ENCODE data around the gene NACC1.

Gene NACC1

GRCh38 chr19:13083008-13083404 is 35.1 kb upstream of the NACC1 start:
- DNase-seq (no peak), ATAC-seq (no peak)
- peaks cover 8% of the 10 kb centered on the region for H3K4me1 Mint-ChIP-seq
- H3K27me3 Mint-ChIP-seq, result no peaks in the 10 kb centered on the region
- H3K27ac Mint-ChIP-seq, result no peak overlapping the region
- H3K9me3 Mint-ChIP-seq, result no peaks in the 10 kb centered on the region
- no peak overlapping the region for H3K4me3 Mint-ChIP-seq

- ATAC-seq (no peak), DNase-seq (no peak)
- H3K4me3 Mint-ChIP-seq, result no peak overlapping the region
- H3K9me3 Mint-ChIP-seq, result no peaks in the 10 kb centered on the region
- peaks cover 5% of the 10 kb centered on the region for H3K4me1 Mint-ChIP-seq
- no peaks in the 10 kb centered on the region for H3K27me3 Mint-ChIP-seq
- no peak overlapping the region for H3K27ac Mint-ChIP-seq
These were observed 34.4 kb upstream of the NACC1 start for GRCh38 chr19:13083627-13084026.

DNA sequence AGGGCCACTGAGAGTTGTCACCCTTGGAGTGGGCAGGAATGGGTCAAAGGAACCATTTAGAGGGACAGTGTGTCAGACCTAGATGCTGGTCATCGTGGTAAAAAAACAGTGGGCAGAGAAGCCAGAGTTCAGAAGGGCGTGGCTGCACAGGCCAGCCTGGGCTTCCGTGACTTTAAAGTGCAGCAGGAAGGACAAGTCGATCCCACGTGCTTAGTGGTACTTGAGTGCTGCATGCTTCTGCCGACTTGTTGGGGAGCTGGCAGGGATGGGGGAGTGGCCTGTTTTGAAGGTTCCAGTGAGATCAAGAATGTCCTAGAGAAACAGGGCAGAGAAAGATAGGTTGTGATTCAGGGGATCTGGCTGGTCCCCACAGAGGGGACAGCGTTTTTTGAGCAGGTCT is 32.4 kb upstream of the NACC1 start:
- Mint-ChIP-seq H3K4me1 (no peaks in the 10 kb centered on the region), H3K9me3 (no peaks in the 10 kb centered on the region), H3K27me3 (no peaks in the 10 kb centered on the region), H3K27ac (no peak overlapping the region), H3K4me3 (no peak overlapping the region)
- no peak for ATAC-seq
- DNase-seq, result no peak

DNA sequence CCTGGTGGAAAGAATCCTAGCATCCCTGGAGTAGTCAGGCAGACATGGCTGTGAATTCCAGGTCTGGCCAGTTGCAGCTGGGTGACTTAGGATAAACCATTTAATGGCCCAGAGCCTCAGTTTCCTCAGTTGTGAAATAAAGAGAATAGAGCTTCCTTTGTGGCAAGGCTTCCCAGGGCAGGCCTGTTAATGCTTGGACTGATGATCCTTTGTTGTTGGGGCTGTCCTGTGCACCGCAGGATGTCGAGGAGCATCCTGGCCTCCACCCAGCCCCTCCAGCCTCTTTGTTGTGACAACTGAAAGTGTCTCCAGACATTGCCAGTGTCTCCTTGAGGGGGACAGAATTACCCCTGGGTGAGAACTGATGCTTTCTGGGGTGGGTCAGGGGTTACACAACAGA is 31.7 kb upstream of the NACC1 start:
- H3K27ac Mint-ChIP-seq, result no peak overlapping the region
- H3K9me3 Mint-ChIP-seq, result no peaks in the 10 kb centered on the region
- DNase-seq, result no peak
- H3K4me3 Mint-ChIP-seq, result no peak overlapping the region
- ATAC-seq, result no peak
- no peaks in the 10 kb centered on the region for H3K27me3 Mint-ChIP-seq
- H3K4me1 Mint-ChIP-seq, result no peaks in the 10 kb centered on the region

GRCh38 chr19:13087295-13087694 is 30.8 kb upstream of the NACC1 start:
- H3K4me1 Mint-ChIP-seq, result no peaks in the 10 kb centered on the region
- DNase-seq (no peak), ATAC-seq (no peak)
- H3K4me3 Mint-ChIP-seq, result no peak overlapping the region
- peak overlapping the region in 1 of 2 donors; percentile 33 for H3K27ac Mint-ChIP-seq
- no peaks in the 10 kb centered on the region for H3K9me3 Mint-ChIP-seq
- H3K27me3 Mint-ChIP-seq, result no peaks in the 10 kb centered on the region

DNA sequence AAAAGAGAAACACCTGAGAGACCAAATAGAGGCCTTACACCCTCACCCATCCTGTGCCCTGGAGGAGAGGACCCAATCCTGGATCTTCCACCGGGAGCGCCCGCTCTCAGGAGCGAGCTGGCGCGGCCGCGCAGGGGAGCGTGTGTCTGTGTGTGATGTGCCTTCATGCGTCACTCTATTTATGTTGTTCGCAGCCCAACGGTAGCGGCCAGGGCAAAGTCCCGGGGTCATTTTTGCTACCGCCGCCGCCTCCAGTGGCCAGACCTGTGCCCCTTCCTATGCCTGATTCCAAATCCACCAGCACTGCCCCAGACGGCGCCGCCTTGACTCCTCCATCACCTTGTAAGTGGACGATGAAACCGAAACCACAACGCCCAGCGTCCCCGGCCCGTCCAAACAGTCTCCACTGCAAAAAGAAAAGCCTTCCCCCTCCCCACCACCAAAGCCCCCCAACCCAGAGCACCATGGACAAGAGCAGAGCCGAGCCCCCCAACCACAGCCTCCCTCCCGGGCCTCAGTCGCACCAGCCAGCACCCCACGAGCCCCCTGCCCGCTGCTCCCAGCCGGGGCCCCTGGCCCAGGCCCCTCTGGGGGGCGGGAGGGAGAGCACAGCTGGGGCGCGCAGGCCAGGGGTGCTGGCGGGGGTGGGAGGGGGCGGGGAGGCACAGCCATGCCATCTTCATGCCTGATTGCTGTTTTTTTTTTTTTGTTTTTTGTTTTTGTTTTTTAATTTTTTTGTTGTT is 30.1 kb upstream of the NACC1 start:
- H3K27me3 Mint-ChIP-seq, result no peaks in the 10 kb centered on the region
- no peaks in the 10 kb centered on the region for H3K4me1 Mint-ChIP-seq
- H3K27ac Mint-ChIP-seq, result peak overlapping the region; percentile 48 to 72
- DNase-seq (no peak), ATAC-seq (peak; percentile 29)
- H3K4me3 Mint-ChIP-seq, result no peak overlapping the region
- no peaks in the 10 kb centered on the region for H3K9me3 Mint-ChIP-seq

GRCh38 chr19:13089139-13089856 is 28.8 kb upstream of the NACC1 start:
- peaks cover 5% of the 10 kb centered on the region for H3K4me1 Mint-ChIP-seq
- H3K27ac Mint-ChIP-seq, result no peak overlapping the region
- DNase-seq, result peak in 1 of 2 donors; percentile 34
- no peaks in the 10 kb centered on the region for H3K9me3 Mint-ChIP-seq
- peaks cover 5% of the 10 kb centered on the region for H3K27me3 Mint-ChIP-seq
- no peak overlapping the region for H3K4me3 Mint-ChIP-seq
- ATAC-seq, result peak; percentile 65

DNA sequence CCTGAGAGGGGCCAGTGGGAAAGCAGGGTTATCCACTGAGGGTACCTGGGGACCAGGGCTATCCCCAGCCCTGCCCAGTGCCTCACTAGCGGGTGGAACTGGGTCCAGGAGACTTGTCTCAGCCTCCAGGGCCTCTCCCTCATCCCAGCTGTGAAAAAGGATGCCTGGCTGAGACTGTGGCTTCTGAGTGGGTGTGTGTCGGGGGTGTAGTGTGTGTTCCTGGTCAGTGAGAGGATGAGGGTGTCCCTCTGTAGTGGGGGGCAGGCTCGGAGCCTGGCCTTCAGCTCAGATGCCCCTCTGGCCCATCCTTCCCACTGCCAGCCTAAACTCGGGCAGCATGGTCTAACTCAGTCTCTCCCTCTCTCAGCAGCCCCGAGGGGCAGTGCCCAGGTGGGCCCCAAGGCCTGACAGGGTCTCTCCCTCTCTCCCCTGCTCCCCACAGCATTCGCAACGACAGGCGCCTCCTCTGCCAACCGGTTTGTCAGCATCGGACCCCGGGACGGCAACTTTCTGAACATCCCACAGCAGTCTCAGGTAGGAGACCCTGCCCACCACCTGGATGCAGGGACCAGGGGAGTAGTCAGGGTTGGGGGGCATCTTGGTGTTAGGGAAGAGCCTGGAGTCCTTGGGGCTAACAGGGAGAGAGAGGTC is 28.1 kb upstream of the NACC1 start:
- ATAC-seq (no peak), DNase-seq (no peak)
- Mint-ChIP-seq H3K27ac (peak overlapping the region in 1 of 2 donors; percentile 73), H3K9me3 (no peaks in the 10 kb centered on the region), H3K4me3 (no peak overlapping the region), H3K4me1 (peaks cover 12% of the 10 kb centered on the region), H3K27me3 (peaks cover 12% of the 10 kb centered on the region)

DNA sequence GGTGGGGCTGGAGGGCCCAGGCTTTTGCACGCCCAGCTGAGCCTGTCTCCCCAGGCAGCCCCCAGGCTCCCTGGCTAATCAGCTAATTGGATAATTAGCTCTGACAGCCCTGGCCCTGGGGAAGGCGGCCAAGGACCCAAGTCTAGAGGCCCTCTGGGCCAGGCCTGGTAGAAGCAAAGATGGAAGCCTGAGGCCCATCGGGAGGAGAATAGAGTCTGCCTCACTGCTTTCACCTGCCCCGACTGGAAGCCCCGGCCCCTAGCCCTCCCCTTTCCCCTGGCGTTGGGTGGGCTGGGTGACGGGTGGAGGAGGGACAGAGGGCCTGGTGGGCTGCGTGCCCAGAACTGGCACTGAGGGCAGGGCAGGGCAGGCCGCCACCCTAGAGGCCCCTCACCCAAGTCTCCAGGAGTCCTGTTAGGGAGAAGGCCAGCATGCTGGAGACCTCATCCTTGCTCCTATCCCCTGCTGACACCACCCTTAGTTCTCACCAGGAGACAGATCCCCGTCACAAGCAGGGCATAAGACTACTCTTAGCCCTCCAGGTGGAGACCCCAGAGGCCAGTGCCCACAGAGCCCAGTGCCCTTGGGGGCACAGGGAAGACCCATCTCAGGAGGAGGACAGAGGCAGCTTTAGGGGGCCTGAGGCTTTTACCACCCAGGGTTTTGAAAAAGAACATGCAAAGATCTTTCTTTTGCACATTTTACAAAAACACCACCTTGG is 27.4 kb upstream of the NACC1 start:
- Mint-ChIP-seq H3K27ac (no peak overlapping the region), H3K9me3 (no peaks in the 10 kb centered on the region), H3K4me3 (no peak overlapping the region), H3K4me1 (peaks cover 17% of the 10 kb centered on the region), H3K27me3 (peaks cover 19% of the 10 kb centered on the region)
- ATAC-seq (no peak), DNase-seq (no peak)

- Mint-ChIP-seq H3K4me3 (no peak overlapping the region), H3K4me1 (peaks cover 26% of the 10 kb centered on the region), H3K27ac (peak overlapping the region in 1 of 2 donors; percentile 92), H3K9me3 (no peaks in the 10 kb centered on the region), H3K27me3 (peaks cover 28% of the 10 kb centered on the region)
- ATAC-seq, result no peak
- DNase-seq, result no peak
These were observed 26.5 kb upstream of the NACC1 start for GRCh38 chr19:13091400-13092157.

GRCh38 chr19:13092158-13092543 is 25.9 kb upstream of the NACC1 start:
- no peak for ATAC-seq
- H3K9me3 Mint-ChIP-seq, result no peaks in the 10 kb centered on the region
- DNase-seq, result no peak
- peaks cover 34% of the 10 kb centered on the region for H3K27me3 Mint-ChIP-seq
- no peak overlapping the region for H3K27ac Mint-ChIP-seq
- peaks cover 30% of the 10 kb centered on the region for H3K4me1 Mint-ChIP-seq
- H3K4me3 Mint-ChIP-seq, result no peak overlapping the region

- H3K4me1 Mint-ChIP-seq, result peaks cover 34% of the 10 kb centered on the region
- H3K27me3 Mint-ChIP-seq, result peaks cover 39% of the 10 kb centered on the region
- no peak overlapping the region for H3K4me3 Mint-ChIP-seq
- H3K9me3 Mint-ChIP-seq, result no peaks in the 10 kb centered on the region
- ATAC-seq (no peak), DNase-seq (no peak)
- H3K27ac Mint-ChIP-seq, result no peak overlapping the region
These were observed 25.3 kb upstream of the NACC1 start for GRCh38 chr19:13092606-13093235.

DNA sequence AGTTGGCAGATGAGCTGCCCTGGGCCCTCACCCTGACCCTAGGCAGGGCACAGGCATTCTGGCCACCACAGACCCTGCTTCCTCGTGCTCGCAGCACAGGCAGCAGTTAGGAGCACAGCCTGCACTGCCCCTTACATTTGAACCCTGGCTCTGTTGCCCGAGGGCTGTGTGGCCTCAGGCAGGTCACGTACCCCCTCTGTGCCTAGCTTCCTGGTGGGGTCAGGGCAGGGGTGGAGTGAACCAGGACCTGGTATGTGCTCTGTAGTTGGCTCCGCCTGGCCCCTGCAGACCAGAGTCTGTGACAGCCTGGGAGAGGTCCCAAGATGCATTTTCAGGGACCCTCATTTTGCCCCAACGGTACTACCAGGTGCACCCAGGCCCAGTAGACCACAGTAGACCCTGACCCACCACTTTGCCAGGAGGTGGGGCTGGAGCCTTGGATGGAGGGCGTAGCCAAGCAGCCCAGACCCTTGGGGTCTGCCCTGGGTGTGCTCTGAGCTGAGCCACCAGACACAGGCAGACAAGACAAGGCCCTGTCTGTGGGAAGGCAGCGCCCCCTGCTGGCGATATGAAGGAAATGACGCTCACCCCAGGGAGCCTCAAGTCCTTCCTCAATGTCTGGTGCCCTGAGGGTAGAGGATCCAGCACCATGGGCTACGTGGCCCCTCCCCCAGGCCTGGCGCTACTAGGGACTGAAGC is 24.5 kb upstream of the NACC1 start:
- DNase-seq, result peak; percentile 77 to 84
- H3K27ac Mint-ChIP-seq, result peak overlapping the region in 1 of 2 donors; percentile 6
- H3K27me3 Mint-ChIP-seq, result peaks cover 48% of the 10 kb centered on the region
- H3K4me3 Mint-ChIP-seq, result no peak overlapping the region
- ATAC-seq, result peak; percentile 85
- H3K4me1 Mint-ChIP-seq, result peaks cover 42% of the 10 kb centered on the region
- H3K9me3 Mint-ChIP-seq, result no peaks in the 10 kb centered on the region

DNA sequence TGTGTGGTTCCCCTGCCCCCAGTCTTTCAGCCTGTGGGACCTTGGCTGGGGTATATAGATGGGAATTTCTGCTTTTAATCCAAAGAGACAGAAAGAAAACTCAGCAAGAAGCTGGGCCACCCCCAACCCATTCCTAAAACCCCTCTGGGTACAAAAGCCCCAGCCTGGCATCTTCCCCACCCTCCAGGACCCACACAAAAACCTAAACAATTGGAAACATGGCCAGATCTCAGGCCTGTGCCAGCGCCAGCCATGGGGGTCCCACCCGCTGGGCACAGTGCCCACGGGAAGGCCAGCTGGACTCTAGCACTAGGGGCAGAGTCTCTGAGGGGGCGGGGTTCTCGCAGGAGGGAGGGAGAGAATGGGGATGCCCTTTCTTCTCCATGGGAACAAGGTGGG is 24.0 kb upstream of the NACC1 start:
- ATAC-seq (no peak), DNase-seq (no peak)
- Mint-ChIP-seq H3K4me3 (no peak overlapping the region), H3K9me3 (no peaks in the 10 kb centered on the region), H3K27me3 (peaks cover 53% of the 10 kb centered on the region), H3K27ac (no peak overlapping the region), H3K4me1 (peaks cover 47% of the 10 kb centered on the region)

Measured in stimulated activated naive CD8-positive, alpha-beta T cell treated with anti-CD3 and anti-CD28 coated beads, Interleukin-15, amount 100 ng/mL, for 72 hours (primary cell).